ENCODE data around the gene KBTBD13.
"Not testable (repeated sequence)": the region's sequence is repeated elsewhere in the genome, so short reads cannot be mapped to it uniquely, and the experiment has no call there.

KBTBD13 gene

GRCh38 chr15:65089206-65089824, 12.8 kb downstream of the KBTBD13 start:
- DNase-seq = no peak

- no peak for DNase-seq
These were observed 15.6 kb downstream of the KBTBD13 start for GRCh38 chr15:65091946-65092770.

GRCh38 chr15:65092911-65093792, 16.6 kb downstream of the KBTBD13 start:
- no peak for DNase-seq

- DNase-seq = not testable (repeated sequence)
These were observed 17.2 kb downstream of the KBTBD13 start for GRCh38 chr15:65093793-65094170.

- DNase-seq = no peak
These were observed 17.9 kb downstream of the KBTBD13 start for GRCh38 chr15:65094294-65094995.

GRCh38 chr15:65095011-65095746, 18.6 kb downstream of the KBTBD13 start:
- DNase-seq = no peak

GRCh38 chr15:65095747-65096104, 19.2 kb downstream of the KBTBD13 start:
- no peak for DNase-seq

- DNase-seq = no peak
These were observed 20.2 kb downstream of the KBTBD13 start for GRCh38 chr15:65096481-65097385.

- DNase-seq = no peak
These were observed 21.2 kb downstream of the KBTBD13 start for GRCh38 chr15:65097651-65098263.

- no peak for DNase-seq
These were observed 22.8 kb downstream of the KBTBD13 start for GRCh38 chr15:65099336-65099735.

GRCh38 chr15:65099801-65100200, 23.3 kb downstream of the KBTBD13 start:
- not testable (repeated sequence) for DNase-seq

- no peak for DNase-seq
These were observed 23.9 kb downstream of the KBTBD13 start for GRCh38 chr15:65100442-65100841.

- peak in 3 of 5 experiments; percentile 29 to 54 (median 33) for DNase-seq
These were observed 24.9 kb downstream of the KBTBD13 start for GRCh38 chr15:65101411-65101890.

GRCh38 chr15:65101891-65102708, 25.6 kb downstream of the KBTBD13 start:
- DNase-seq = no peak

- no peak for DNase-seq
These were observed 26.4 kb downstream of the KBTBD13 start for GRCh38 chr15:65102912-65103311.

GRCh38 chr15:65105038-65105437, 28.5 kb downstream of the KBTBD13 start:
- no peak for DNase-seq

GRCh38 chr15:65106011-65106590, 29.6 kb downstream of the KBTBD13 start:
- peak in 1 of 5 experiments; percentile 13 for DNase-seq

- no peak for DNase-seq
These were observed 34.2 kb downstream of the KBTBD13 start for GRCh38 chr15:65110676-65111292.

Measured in T-helper 2 cell (primary cell).